HG02870 (cell line): ENCODE results near the gene SCAPER.

Experiments
- ATAC-seq: cut with Tn5 transposase; IDR thresholded peaks from one replicate; pipeline ENCODE4 v1.9.1; 2021; ENCODE audit warnings: mild to moderate bottlenecking, moderate library complexity; ENCODE audit not compliant: unreplicated experiment

The SCAPER gene

GRCh38 chr15:76378691-76379090, 526.4 kb downstream of the SCAPER start:
- no peak for ATAC-seq

- ATAC-seq, result no peak
Measured at GRCh38 chr15:76377751-76378150, 527.4 kb downstream of the SCAPER start.

- ATAC-seq, result no peak
Measured at GRCh38 chr15:76377217-76377616, 527.9 kb downstream of the SCAPER start.

GRCh38 chr15:76376816-76377215, 528.3 kb downstream of the SCAPER start:
- no peak for ATAC-seq

- no peak for ATAC-seq
Measured at GRCh38 chr15:76376029-76376428, 529.1 kb downstream of the SCAPER start.

GRCh38 chr15:76368122-76368621, 537.0 kb downstream of the SCAPER start:
- ATAC-seq, result no peak

- no peak for ATAC-seq
Measured at GRCh38 chr15:76366714-76367113, 538.4 kb downstream of the SCAPER start.

- ATAC-seq, result no peak
Measured at GRCh38 chr15:76363251-76363650, 541.9 kb downstream of the SCAPER start.

- no peak for ATAC-seq
Measured at GRCh38 chr15:76360416-76360815, 544.7 kb downstream of the SCAPER start.

- no peak for ATAC-seq
Measured at GRCh38 chr15:76359152-76359551, 546.0 kb downstream of the SCAPER start.

- ATAC-seq, result no peak
Measured at GRCh38 chr15:76358453-76358852, 546.7 kb downstream of the SCAPER start.

- ATAC-seq, result no peak
Measured at GRCh38 chr15:76354823-76355440, 550.2 kb downstream of the SCAPER start.

GRCh38 chr15:76353903-76354302, 551.2 kb downstream of the SCAPER start:
- ATAC-seq, result no peak

- ATAC-seq, result no peak
Measured at GRCh38 chr15:76353023-76353577, 552.0 kb downstream of the SCAPER start.

- ATAC-seq, result no peak
Measured at GRCh38 chr15:76349301-76350070, 555.7 kb downstream of the SCAPER start.

GRCh38 chr15:76347482-76348055, 557.6 kb downstream of the SCAPER start:
- ATAC-seq, result no peak

GRCh38 chr15:76346669-76347481, 558.3 kb downstream of the SCAPER start:
- no peak for ATAC-seq

GRCh38 chr15:76345880-76346668, 559.1 kb downstream of the SCAPER start:
- no peak for ATAC-seq

- no peak for ATAC-seq
Measured at GRCh38 chr15:76345583-76345879, 559.6 kb downstream of the SCAPER start.

GRCh38 chr15:76344893-76345582, 560.1 kb downstream of the SCAPER start:
- ATAC-seq, result no peak
